Thoracic aorta (tissue), 2 donors: ENCODE data around the gene PAX5. TPM values are rescaled to one million over a fixed set of nuclear protein-coding genes. Genes with fewer than 3 reads are reported as not detected.

Source experiments
- ATAC-seq: fragments of 150-250 bp; one replicate; pipeline ENCODE4 v1.8.0; 2017; ENCODE audit warnings: low read depth; ENCODE audit not compliant: insufficient number of reproducible peaks, low FRiP score
- DNase-seq: peaks from one replicate; pipeline ENCODE4 v3.0.0-alpha.2; 2020; ENCODE audit warnings: low spot score
- H3K27ac ChIP-seq, 2 donors: fragments of 200-600 bp; sonication (generic); 1 replicate in 1 of 2; 2 replicates in 1 of 2; pipeline ENCODE4 v1.5.1; 2016; ENCODE audit warnings: mild to moderate bottlenecking in 2 of 2, moderate library complexity in 2 of 2
- H3K27me3 ChIP-seq: fragments of 200-600 bp; sonication (generic); replicated peaks from 2 replicates; pipeline ENCODE4 v1.6.0; 2016; ENCODE audit warnings: mild to moderate bottlenecking; ENCODE audit not compliant: insufficient read depth
- H3K36me3 ChIP-seq: fragments of 200-600 bp; sonication (generic); one replicate; pipeline ENCODE4 v1.5.1; 2016
- H3K4me1 ChIP-seq, 2 donors: fragments of 200-600 bp; sonication (generic); 1 replicate in 1 of 2; 2 replicates in 1 of 2; pipeline versions ENCODE4 v1.5.1 to v1.6.0; 2016; ENCODE audit warnings: low read depth in 2 of 2, mild to moderate bottlenecking in 1 of 2; ENCODE audit not compliant: control insufficient read depth in 1 of 2
- H3K4me3 ChIP-seq: fragments of 200-600 bp; sonication (generic); 2 replicates; pipeline ENCODE4 v1.5.1; 2016; ENCODE audit warnings: mild to moderate bottlenecking
- H3K9me3 ChIP-seq: fragments of 200-600 bp; sonication (generic); 2 replicates; pipeline ENCODE4 v1.5.1; 2016
- total RNA-seq, 2 donors: library from RNA; depleted of rRNA; stranded (reverse); fragments of >200 nt; gene quantifications; one replicate each; pipeline versions ENCODE4 v1.1.0 to v1.2.3, GENCODE V29; 2016
- TF ChIP-seq, protein P1 (sequence below): fragments of 200-600 bp; sonication (generic); IDR thresholded peaks from one replicate; pipeline ENCODE4 v1.5.1; 2019; ENCODE audit warnings: antibody characterized with exemption

The PAX5 gene
- total RNA-seq, 2 donors from 2014 or later, result 0.21 TPM; not detected in 1

- DNase-seq (no peak), ATAC-seq (no peak)
- H3K9me3 ChIP-seq, result no peaks in the 10 kb centered on the region
- no peaks in the 10 kb centered on the region for H3K27me3 ChIP-seq
- H3K4me3 ChIP-seq, result no peak overlapping the region
- no peaks in the 10 kb centered on the region for H3K36me3 ChIP-seq
- no peaks in the 10 kb centered on the region for H3K4me1 ChIP-seq
- TF ChIP-seq, protein P1, sequence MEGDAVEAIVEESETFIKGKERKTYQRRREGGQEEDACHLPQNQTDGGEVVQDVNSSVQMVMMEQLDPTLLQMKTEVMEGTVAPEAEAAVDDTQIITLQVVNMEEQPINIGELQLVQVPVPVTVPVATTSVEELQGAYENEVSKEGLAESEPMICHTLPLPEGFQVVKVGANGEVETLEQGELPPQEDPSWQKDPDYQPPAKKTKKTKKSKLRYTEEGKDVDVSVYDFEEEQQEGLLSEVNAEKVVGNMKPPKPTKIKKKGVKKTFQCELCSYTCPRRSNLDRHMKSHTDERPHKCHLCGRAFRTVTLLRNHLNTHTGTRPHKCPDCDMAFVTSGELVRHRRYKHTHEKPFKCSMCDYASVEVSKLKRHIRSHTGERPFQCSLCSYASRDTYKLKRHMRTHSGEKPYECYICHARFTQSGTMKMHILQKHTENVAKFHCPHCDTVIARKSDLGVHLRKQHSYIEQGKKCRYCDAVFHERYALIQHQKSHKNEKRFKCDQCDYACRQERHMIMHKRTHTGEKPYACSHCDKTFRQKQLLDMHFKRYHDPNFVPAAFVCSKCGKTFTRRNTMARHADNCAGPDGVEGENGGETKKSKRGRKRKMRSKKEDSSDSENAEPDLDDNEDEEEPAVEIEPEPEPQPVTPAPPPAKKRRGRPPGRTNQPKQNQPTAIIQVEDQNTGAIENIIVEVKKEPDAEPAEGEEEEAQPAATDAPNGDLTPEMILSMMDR, result no peak
- H3K27ac ChIP-seq, result no peak overlapping the region
These were observed 166.2 kb downstream of the PAX5 start for GRCh38 chr9:36867672-36868471.

- Histone ChIP-seq H3K27ac (no peak overlapping the region), H3K27me3 (no peaks in the 10 kb centered on the region), H3K4me3 (no peak overlapping the region), H3K9me3 (no peaks in the 10 kb centered on the region), H3K4me1 (no peaks in the 10 kb centered on the region), H3K36me3 (no peaks in the 10 kb centered on the region)
- ATAC-seq (no peak), DNase-seq (no peak)
- TF ChIP-seq, protein P1, result no peak
These were observed 166.8 kb downstream of the PAX5 start for GRCh38 chr9:36867241-36867640.

- ATAC-seq, result no peak
- DNase-seq, result no peak
- no peak overlapping the region for H3K4me3 ChIP-seq
These were observed 167.2 kb downstream of the PAX5 start for GRCh38 chr9:36866840-36867239.

GRCh38 chr9:36865731-36866635 is 168.1 kb downstream of the PAX5 start:
- TF ChIP-seq, protein P1, result no peak
- Histone ChIP-seq H3K27me3 (no peaks in the 10 kb centered on the region), H3K4me3 (no peak overlapping the region), H3K4me1 (no peaks in the 10 kb centered on the region), H3K9me3 (no peaks in the 10 kb centered on the region), H3K36me3 (no peaks in the 10 kb centered on the region), H3K27ac (no peak overlapping the region)
- ATAC-seq (no peak), DNase-seq (no peak)

More at GRCh38 chr9:36866840-36867239, 167.2 kb downstream of the PAX5 start:
- no peaks in the 10 kb centered on the region for H3K27me3 ChIP-seq
- TF ChIP-seq, protein P1, result no peak
- H3K27ac ChIP-seq, result no peak overlapping the region
- no peaks in the 10 kb centered on the region for H3K36me3 ChIP-seq
- H3K4me1 ChIP-seq, result no peaks in the 10 kb centered on the region
- H3K9me3 ChIP-seq, result no peaks in the 10 kb centered on the region
